ENCODE measurements around the gene PABPN1L. TPM values are rescaled to one million over a fixed set of nuclear protein-coding genes. Genes with fewer than 3 reads are reported as not detected.

The PABPN1L gene
- polyA plus RNA-seq, 1 experiment, result not detected

DNA sequence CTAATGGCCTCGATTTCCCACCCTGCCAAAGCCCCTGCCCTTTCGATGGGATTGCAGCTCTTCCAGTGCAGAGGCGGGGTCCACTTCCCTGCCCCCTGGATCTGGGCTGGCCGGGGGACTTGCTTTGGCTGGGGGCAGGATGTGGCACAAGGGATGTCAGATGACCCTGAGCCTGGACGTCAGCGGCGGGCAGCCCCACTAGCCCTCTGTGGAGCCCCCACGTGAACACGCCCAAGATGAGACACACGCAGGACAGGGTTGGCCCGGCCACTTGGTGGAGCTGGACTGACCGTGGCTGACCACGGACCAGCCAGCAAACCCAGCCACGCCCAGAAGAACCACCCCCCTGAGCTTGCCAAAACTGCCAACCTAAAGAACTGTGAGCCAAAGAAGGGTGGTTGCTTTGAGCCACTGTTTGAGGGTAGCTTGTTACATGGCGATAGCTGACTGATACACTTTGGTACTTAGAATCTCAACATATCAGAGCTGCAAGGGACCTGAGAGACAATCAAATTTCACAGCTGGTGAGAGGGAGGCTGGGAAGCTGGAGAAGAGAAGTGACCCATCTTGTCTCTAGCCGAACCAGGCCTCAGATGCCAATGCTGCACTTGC lies 46.6 kb upstream of the PABPN1L start:
- no peak overlapping the region for H3K4me3 ChIP-seq (ENCODE audit: low read depth, low read length)
- H3K27me3 ChIP-seq (ENCODE audit: control insufficient read depth, insufficient read depth, low read length), result peaks cover 32% of the 10 kb centered on the region
- DNase-seq (ENCODE audit: low read depth, low spot score), result no peak
- no peak overlapping the region for H3K27ac ChIP-seq (ENCODE audit: low read depth, low read length)
- CTCF ChIA-PET, result no interaction called here
- peaks cover 14% of the 10 kb centered on the region for H3K9me3 ChIP-seq (ENCODE audit: control insufficient read depth, insufficient read depth, low read length)
- TF ChIP-seq, protein P1, sequence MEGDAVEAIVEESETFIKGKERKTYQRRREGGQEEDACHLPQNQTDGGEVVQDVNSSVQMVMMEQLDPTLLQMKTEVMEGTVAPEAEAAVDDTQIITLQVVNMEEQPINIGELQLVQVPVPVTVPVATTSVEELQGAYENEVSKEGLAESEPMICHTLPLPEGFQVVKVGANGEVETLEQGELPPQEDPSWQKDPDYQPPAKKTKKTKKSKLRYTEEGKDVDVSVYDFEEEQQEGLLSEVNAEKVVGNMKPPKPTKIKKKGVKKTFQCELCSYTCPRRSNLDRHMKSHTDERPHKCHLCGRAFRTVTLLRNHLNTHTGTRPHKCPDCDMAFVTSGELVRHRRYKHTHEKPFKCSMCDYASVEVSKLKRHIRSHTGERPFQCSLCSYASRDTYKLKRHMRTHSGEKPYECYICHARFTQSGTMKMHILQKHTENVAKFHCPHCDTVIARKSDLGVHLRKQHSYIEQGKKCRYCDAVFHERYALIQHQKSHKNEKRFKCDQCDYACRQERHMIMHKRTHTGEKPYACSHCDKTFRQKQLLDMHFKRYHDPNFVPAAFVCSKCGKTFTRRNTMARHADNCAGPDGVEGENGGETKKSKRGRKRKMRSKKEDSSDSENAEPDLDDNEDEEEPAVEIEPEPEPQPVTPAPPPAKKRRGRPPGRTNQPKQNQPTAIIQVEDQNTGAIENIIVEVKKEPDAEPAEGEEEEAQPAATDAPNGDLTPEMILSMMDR (IDR thresholded peaks at IDR 0.05; ENCODE audit: low read depth, low read length), result no peak
- POLR2A ChIA-PET, result no interaction called here

DNA sequence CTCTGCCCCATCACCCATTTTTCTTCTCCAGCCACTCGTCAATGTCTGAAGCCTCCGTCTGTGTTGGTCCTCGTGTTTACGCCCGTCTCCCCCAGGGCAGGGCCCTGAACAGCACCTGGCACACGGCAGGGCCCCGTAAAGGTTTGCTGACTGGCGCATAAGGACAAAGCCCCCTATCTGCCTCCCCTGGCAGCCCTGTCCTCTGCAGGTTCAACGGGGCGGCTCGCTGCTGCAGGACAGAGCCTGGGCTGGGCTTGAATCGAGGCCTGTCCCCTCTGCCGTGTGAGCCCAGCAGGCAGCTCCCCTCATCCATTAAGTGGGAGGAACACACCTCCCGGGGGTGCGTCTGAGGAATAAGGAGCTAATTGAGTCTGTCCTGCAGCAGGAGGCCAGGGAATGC lies 46.1 kb upstream of the PABPN1L start:
- no peak overlapping the region for H3K27ac ChIP-seq (ENCODE audit: low read depth, low read length)
- ChIA-PET CTCF (no interaction called here), POLR2A (no interaction called here)
- H3K27me3 ChIP-seq (ENCODE audit: control insufficient read depth, insufficient read depth, low read length), result peaks cover 31% of the 10 kb centered on the region
- H3K9me3 ChIP-seq (ENCODE audit: control insufficient read depth, insufficient read depth, low read length), result peaks cover 14% of the 10 kb centered on the region
- H3K4me3 ChIP-seq (ENCODE audit: low read depth, low read length), result no peak overlapping the region
- TF ChIP-seq, protein P1 (IDR thresholded peaks at IDR 0.05; ENCODE audit: low read depth, low read length), result no peak
- no peak for DNase-seq (ENCODE audit: low read depth, low spot score)

DNA sequence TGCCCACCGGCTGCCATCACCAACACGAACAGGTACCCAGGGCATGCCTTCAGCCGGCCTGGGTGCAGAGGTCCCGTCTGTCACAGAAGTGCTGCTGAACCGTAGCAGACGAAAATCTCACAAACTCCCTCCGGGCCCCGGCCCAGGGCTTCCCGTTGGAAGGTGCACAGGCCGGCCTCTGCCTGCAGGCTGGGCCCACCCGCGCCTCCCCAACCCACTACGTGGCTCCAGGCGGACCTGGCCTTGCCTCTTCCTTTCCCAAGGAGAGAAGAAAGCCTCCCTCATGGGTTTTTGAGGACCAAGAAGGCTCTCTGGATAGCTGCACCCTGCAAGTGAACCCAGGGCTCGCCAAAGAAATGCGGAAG lies 45.5 kb upstream of the PABPN1L start:
- H3K9me3 ChIP-seq (ENCODE audit: control insufficient read depth, insufficient read depth, low read length), result peaks cover 14% of the 10 kb centered on the region
- no peak overlapping the region for H3K4me3 ChIP-seq (ENCODE audit: low read depth, low read length)
- DNase-seq (ENCODE audit: low read depth, low spot score), result no peak
- POLR2A ChIA-PET, result interaction anchor here (0.6 kb wide), 1 partner anchor 161 kb away, joined by 6 read pairs; no protein-coding TSS in a partner anchor
- no peak overlapping the region for H3K27ac ChIP-seq (ENCODE audit: low read depth, low read length)
- CTCF ChIA-PET, result no interaction called here
- H3K27me3 ChIP-seq (ENCODE audit: control insufficient read depth, insufficient read depth, low read length), result peaks cover 27% of the 10 kb centered on the region
- TF ChIP-seq, protein P1 (IDR thresholded peaks at IDR 0.05; ENCODE audit: low read depth, low read length), result no peak

DNA sequence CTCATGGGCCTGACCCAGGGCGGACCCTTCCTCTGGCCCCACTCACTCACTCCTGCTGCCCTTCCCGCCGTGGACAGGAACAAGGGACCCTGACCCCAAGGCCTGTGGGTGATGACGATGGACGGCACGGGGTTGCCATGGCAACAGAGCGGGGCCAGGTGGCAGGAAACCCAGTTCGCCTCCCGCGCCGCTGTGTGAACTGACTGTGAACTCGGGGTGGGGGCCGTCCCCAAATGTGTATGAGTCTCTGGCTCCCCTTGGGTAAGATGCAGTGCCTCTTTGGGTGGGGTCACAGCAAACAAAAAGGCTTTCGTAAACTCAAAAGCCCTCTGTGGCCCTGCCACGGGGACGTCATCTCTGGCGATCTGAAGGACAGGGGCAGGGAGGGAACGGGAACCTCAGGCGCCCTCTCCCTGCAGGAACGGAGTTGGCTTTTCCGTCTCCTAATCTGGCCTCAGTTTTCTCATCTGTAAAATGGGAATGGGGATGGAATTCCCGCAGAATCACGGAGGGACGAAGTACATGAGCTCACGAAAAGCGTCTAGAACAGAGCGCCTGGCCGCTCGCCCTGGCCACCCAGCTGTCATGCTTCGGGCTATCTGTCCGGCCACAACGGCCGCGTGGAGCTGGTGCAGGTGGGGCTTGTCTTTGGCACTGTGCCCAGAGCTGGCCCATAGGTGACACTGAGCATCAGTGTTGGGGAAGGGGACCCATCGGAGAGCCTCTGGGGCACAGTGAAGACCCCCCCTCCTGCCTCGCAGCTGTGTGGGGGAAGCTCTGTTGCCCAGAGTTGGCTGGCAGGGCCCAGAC lies 44.9 kb upstream of the PABPN1L start:
- TF ChIP-seq, protein P1 (IDR thresholded peaks at IDR 0.05; ENCODE audit: low read depth, low read length), result no peak
- DNase-seq (ENCODE audit: low read depth, low spot score), result no peak
- Histone ChIP-seq H3K9me3 (ENCODE audit: control insufficient read depth, insufficient read depth, low read length) (peaks cover 14% of the 10 kb centered on the region), H3K4me3 (ENCODE audit: low read depth, low read length) (no peak overlapping the region), H3K27ac (ENCODE audit: low read depth, low read length) (no peak overlapping the region), H3K27me3 (ENCODE audit: control insufficient read depth, insufficient read depth, low read length) (peaks cover 27% of the 10 kb centered on the region)
- ChIA-PET CTCF (no interaction called here), POLR2A (interaction anchor here (0.6 kb wide), 1 partner anchor 162 kb away, joined by 6 read pairs; no protein-coding TSS in a partner anchor)
